Breast epithelium (tissue), 4 donors: Measurements from ENCODE around the gene TRA2B. TPM values are rescaled to one million over a fixed set of nuclear protein-coding genes. Genes with fewer than 3 reads are reported as not detected.
A peak's percentile ranks its signal among the peaks of the same experiment; 100 is the strongest.

Experiments used
- DNase-seq, 2 donors: peaks; one replicate each; pipeline ENCODE4 v3.0.0-alpha.2; 2019; ENCODE audit warnings: low spot score in 2 of 2
- H3K27ac ChIP-seq, 2 donors: fragments of 200-600 bp; sonication (generic) in 1 of 2; one replicate each; pipeline ENCODE4 v1.5.1; 2016 to 2019; ENCODE audit warnings: mild to moderate bottlenecking in 1 of 2
- H3K27me3 ChIP-seq, 2 donors: fragments of 200-600 bp; sonication (generic) in 1 of 2; one replicate each; pipeline versions ENCODE4 v1.5.1 to v1.6.0; 2017 to 2019; ENCODE audit warnings: control low read depth in 1 of 2, mild to moderate bottlenecking in 1 of 2
- H3K36me3 ChIP-seq: fragments of 200-600 bp; one replicate; pipeline ENCODE4 v1.5.1; 2019
- H3K4me1 ChIP-seq, 2 donors: fragments of 200-600 bp; sonication (generic); one replicate each; pipeline ENCODE4 v1.5.1; 2016 to 2019; ENCODE audit warnings: control low read depth in 1 of 2
- H3K4me3 ChIP-seq, 3 donors: fragments of 200-600 bp; sonication (generic); 1 replicate in 2 of 3; 2 replicates in 1 of 3; pipeline ENCODE4 v1.5.1; 2016 to 2019; ENCODE audit warnings: mild to moderate bottlenecking in 3 of 3, moderate library complexity in 2 of 3
- H3K9me3 ChIP-seq, 2 donors: fragments of 200-600 bp; sonication (generic) in 1 of 2; one replicate each; pipeline ENCODE4 v1.5.1; 2016 to 2019; ENCODE audit warnings: control low read depth in 1 of 2
- POLR2A ChIP-seq: fragments of 450-650 bp; IDR thresholded peaks from one replicate; pipeline ENCODE4 v1.6.1; 2016; ENCODE audit warnings: antibody characterized with exemption, mild to moderate bottlenecking, moderate library complexity
- POLR2AphosphoS5 ChIP-seq, 3 donors: sonication (generic); formaldehyde crosslinking; IDR thresholded peaks; one replicate each; pipeline ENCODE4 v1.6.1; 2017; ENCODE audit warnings: antibody characterized with exemption in 3 of 3
- intact Hi-C: fragments of 100-400 bp; cut with DNase I; formaldehyde crosslinking; loops from one replicate; pipeline ENCODE4 v1.15.1; 2023; ENCODE audit warnings: low total_unique reads
- total RNA-seq, 3 donors: library from RNA; depleted of rRNA; stranded (reverse); fragments of >200 nt; gene quantifications; one replicate each; pipeline ENCODE4 v1.1.0, GENCODE V29; 2016
- TF ChIP-seq, protein P1 (sequence below), 3 donors: fragments of 450-650 bp; IDR thresholded peaks; one replicate each; pipeline ENCODE4 v1.5.1; 2016 to 2017; ENCODE audit warnings: antibody characterized with exemption in 3 of 3, mild to moderate bottlenecking in 3 of 3, moderate library complexity in 3 of 3

The TRA2B gene
- 100 to 1,000 TPM; 163 to 278 (median 179) TPM for total RNA-seq

DNA sequence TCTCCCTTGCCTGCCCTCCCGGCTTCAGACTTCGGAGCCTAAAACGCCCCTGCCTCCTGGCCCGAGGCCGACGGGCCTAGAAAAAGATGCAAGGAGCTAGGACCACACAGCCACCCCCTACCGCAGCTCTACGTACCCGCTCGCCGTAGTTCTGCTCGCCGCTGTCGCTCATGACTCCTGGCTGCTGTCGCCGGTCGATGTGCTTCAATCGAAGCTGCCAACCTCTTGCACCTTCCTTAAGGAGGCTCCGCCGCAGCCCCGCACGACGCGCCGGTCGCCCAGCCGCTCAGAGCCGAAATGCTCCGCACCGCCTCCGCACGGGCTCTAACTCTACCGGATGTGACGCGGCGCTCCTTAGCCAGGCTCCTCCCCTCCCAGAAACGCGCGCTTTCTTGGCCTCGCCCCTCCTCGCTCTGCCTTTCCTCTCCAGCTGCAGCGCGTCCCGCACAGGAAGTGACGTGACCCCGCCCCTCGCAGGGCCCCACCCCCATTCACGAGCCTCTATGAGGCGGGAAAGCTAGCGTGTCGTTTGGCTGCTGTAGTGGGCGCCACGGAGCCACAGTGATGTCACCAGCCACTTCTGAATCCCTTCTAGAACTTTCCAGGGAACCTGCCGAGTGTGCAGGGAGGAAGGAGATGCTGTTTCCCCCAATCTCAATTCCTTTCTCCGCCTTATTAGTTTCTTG is at the start of gene TRA2B:
TSS of gene TRA2B (minus strand) at position 326 of the 686 bp plus-strand sequence. CDS start at position 172, 154 bp downstream.
- peaks cover 0 to 14% of the 10 kb centered on the region in 2 donors for H3K4me1 ChIP-seq
- TF ChIP-seq POLR2AphosphoS5 (IDR thresholded peaks at IDR 0.05) (peak; percentile 99 to 100 (median 99)), POLR2A (peak; percentile 100)
- TF ChIP-seq, protein P1, sequence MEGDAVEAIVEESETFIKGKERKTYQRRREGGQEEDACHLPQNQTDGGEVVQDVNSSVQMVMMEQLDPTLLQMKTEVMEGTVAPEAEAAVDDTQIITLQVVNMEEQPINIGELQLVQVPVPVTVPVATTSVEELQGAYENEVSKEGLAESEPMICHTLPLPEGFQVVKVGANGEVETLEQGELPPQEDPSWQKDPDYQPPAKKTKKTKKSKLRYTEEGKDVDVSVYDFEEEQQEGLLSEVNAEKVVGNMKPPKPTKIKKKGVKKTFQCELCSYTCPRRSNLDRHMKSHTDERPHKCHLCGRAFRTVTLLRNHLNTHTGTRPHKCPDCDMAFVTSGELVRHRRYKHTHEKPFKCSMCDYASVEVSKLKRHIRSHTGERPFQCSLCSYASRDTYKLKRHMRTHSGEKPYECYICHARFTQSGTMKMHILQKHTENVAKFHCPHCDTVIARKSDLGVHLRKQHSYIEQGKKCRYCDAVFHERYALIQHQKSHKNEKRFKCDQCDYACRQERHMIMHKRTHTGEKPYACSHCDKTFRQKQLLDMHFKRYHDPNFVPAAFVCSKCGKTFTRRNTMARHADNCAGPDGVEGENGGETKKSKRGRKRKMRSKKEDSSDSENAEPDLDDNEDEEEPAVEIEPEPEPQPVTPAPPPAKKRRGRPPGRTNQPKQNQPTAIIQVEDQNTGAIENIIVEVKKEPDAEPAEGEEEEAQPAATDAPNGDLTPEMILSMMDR (IDR thresholded peaks at IDR 0.05) = peak in 1 of 3 donors; percentile 24
- intact Hi-C loops = no loop called here

DNA sequence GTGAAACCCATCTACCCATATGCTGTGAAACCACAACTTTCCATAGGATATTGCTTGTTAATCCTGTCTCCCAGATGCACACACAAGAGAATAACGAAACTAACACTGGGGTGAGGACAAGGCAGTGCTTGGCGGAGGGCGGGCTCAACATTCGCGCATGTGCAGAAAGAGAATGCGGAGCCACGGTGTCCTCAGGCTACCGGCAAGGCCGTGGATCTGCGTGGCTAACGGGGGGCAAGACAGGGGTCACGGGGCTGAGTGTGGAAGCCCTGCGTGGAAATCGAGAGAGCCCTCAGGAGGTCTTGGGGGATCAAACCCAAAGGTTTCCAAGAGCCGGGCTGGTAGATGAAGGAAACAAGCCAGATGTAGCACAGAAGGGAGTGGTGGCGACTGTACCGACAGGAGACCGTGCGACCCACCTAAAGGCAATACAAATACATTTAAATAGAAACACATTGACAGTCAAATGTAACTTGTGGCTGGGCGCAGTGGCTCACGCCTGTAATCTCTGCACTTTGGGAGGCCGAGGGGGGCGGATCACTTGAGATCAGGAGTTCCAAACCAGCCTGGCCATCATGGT is 48.5 kb upstream of the TRA2B start:
- no peaks in the 10 kb centered on the region for H3K9me3 ChIP-seq
- DNase-seq = no peak
- intact Hi-C loops = loop anchor here (10.0 kb wide), 1 partner anchor 549 kb away; no protein-coding TSS in a partner anchor
- H3K4me1 ChIP-seq = peaks cover 0 to 3% of the 10 kb centered on the region in 2 donors
- TF ChIP-seq POLR2AphosphoS5 (IDR thresholded peaks at IDR 0.05) = no peak
- TF ChIP-seq POLR2A = no peak
- TF ChIP-seq, protein P1 (IDR thresholded peaks at IDR 0.05) = no peak
- H3K36me3 ChIP-seq = no peaks in the 10 kb centered on the region
- H3K27ac ChIP-seq = no peak overlapping the region
- no peaks in the 10 kb centered on the region for H3K27me3 ChIP-seq
- H3K4me3 ChIP-seq = no peak overlapping the region

More for the DNA sequence above, at the start of gene TRA2B:
- peak within 1 kb of the TSS; percentile 99 to 100 (median 100) for H3K4me3 ChIP-seq
- H3K9me3 ChIP-seq = no peaks in the 10 kb centered on the region
- no peaks in the 10 kb centered on the region for H3K27me3 ChIP-seq
- DNase-seq = peak; percentile 98 to 99
- peak within 1 kb of the TSS; percentile 100 for H3K27ac ChIP-seq
- no peaks in the 10 kb centered on the region for H3K36me3 ChIP-seq

DNA sequence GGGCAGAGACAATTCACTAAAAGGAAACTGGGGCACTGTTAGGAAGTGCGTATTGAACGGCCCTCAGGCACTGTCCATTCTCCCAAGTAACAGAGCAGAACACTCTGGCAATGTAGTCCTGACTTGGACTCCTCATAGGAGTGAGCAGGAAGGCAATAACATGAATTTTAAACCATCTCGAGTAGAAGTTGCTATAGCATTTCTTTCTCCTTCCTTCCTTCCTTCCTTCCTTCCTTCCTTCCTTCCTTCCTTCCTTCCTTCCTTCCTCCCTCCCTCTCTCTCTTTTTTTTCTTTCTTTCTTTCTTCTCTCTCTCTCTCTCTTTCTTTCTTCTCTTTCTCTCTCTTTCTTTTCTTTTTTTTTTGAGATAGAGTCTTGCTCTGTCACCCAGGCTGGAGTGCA is 46.4 kb upstream of the TRA2B start:
- Histone ChIP-seq H3K4me3 (no peak overlapping the region), H3K4me1 (peaks cover 0 to 3% of the 10 kb centered on the region in 2 donors), H3K27ac (no peak overlapping the region), H3K9me3 (no peaks in the 10 kb centered on the region), H3K27me3 (no peaks in the 10 kb centered on the region), H3K36me3 (no peaks in the 10 kb centered on the region)
- TF ChIP-seq, protein P1 (IDR thresholded peaks at IDR 0.05) = no peak
- TF ChIP-seq POLR2AphosphoS5 (IDR thresholded peaks at IDR 0.05) (no peak), POLR2A (no peak)
- DNase-seq = no peak
- intact Hi-C loops = loop anchor here (10.0 kb wide), 1 partner anchor 551 kb away; no protein-coding TSS in a partner anchor

DNA sequence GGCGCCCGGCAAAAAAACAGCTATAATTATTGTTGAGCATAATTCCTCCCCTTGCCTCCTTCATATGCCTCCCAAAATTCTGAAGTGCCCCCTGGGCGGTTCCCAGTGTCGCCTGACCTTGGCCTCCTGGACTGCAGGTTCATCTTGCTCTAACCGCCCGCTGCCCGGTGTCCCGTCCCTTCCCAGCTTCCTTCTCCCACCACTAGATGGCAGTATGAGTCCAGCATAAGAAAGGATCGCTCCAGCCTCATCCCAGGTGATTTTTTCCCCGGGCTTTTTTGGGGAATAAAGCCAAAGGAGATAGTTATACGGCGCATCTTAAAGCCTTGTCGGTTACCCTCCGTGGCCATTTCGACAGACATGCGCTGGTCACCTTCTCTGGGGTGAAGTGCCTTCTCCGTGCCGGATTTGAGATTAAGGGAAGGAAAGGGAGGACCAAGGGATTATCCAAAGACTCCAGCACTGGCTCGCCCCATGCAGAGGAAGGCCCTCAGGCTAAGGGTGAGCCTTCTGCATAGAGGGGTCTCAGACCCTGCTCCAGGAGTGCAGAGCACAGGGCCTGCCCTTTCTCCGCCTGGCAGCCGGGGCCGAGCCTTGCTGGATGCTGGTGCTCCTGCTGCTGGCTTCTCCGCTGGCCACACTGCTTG is 45.8 kb upstream of the TRA2B start:
- peak; percentile 61 to 65 for DNase-seq
- H3K27me3 ChIP-seq = no peaks in the 10 kb centered on the region
- H3K36me3 ChIP-seq = no peaks in the 10 kb centered on the region
- H3K27ac ChIP-seq = no peak overlapping the region
- peaks cover 0 to 3% of the 10 kb centered on the region in 2 donors for H3K4me1 ChIP-seq
- intact Hi-C loops = loop anchor here (10.0 kb wide), 1 partner anchor 551 kb away; no protein-coding TSS in a partner anchor
- TF ChIP-seq POLR2A = no peak
- TF ChIP-seq, protein P1 (IDR thresholded peaks at IDR 0.05) = peak; percentile 82 to 89 (median 84)
- TF ChIP-seq POLR2AphosphoS5 (IDR thresholded peaks at IDR 0.05) = peak in 1 of 3 donors; percentile 24
- H3K4me3 ChIP-seq = peak overlapping the region in 1 of 3 donors; percentile 46
- no peaks in the 10 kb centered on the region for H3K9me3 ChIP-seq
